Non-pigmented ciliary epithelial cell (primary cell): Measurements from ENCODE around the gene KRTAP10-12.
"Not testable (repeated sequence)": the region's sequence is repeated elsewhere in the genome, so short reads cannot be mapped to it uniquely, and the experiment has no call there.

ENCODE experiments used
- DNase-seq: peaks from one replicate; pipeline ENCODE4 v3.0.0-alpha.2; 2010; ENCODE audit warnings: low read depth

Gene KRTAP10-12

GRCh38 chr21:44670642-44671432, 26.1 kb upstream of the KRTAP10-12 start:
- no peak for DNase-seq

GRCh38 chr21:44671911-44672310, 25.1 kb upstream of the KRTAP10-12 start:
- no peak for DNase-seq

GRCh38 chr21:44677881-44678280, 19.1 kb upstream of the KRTAP10-12 start:
- no peak for DNase-seq

- DNase-seq, result no peak
These were observed 15.8 kb upstream of the KRTAP10-12 start for GRCh38 chr21:44681152-44681551.

- DNase-seq, result no peak
These were observed 15.0 kb upstream of the KRTAP10-12 start, which contains the start of gene KRTAP12-1 for GRCh38 chr21:44681861-44682579. KRTAP12-1 (minus strand) TSS chr21:44682163; CDS start chr21:44682123, 40 bp downstream.

- DNase-seq, result no peak
These were observed 14.3 kb upstream of the KRTAP10-12 start for GRCh38 chr21:44682580-44683151.

- DNase-seq, result no peak
These were observed 12.9 kb upstream of the KRTAP10-12 start for GRCh38 chr21:44684077-44684476.

GRCh38 chr21:44684483-44684882, 12.5 kb upstream of the KRTAP10-12 start:
- DNase-seq, result no peak

- not testable (repeated sequence) for DNase-seq
These were observed 11.9 kb upstream of the KRTAP10-12 start for GRCh38 chr21:44685050-44685449.

GRCh38 chr21:44686000-44686781, 10.8 kb upstream of the KRTAP10-12 start:
- DNase-seq, result no peak

- no peak for DNase-seq
These were observed 10.0 kb upstream of the KRTAP10-12 start for GRCh38 chr21:44686843-44687561.

- DNase-seq, result no peak
These were observed 9.3 kb upstream of the KRTAP10-12 start for GRCh38 chr21:44687671-44688070.

- DNase-seq, result not testable (repeated sequence)
These were observed 7.2 kb upstream of the KRTAP10-12 start for GRCh38 chr21:44689740-44690139.

- DNase-seq, result no peak
These were observed 5.3 kb upstream of the KRTAP10-12 start for GRCh38 chr21:44691686-44692085.

GRCh38 chr21:44692798-44693512, 4.0 kb upstream of the KRTAP10-12 start:
- no peak for DNase-seq

- no peak for DNase-seq
These were observed 2.2 kb upstream of the KRTAP10-12 start for GRCh38 chr21:44694776-44695175.

GRCh38 chr21:44695184-44695583, 1.8 kb upstream of the KRTAP10-12 start:
- no peak for DNase-seq

GRCh38 chr21:44695641-44696040, 1.3 kb upstream of the KRTAP10-12 start:
- DNase-seq, result no peak

- no peak for DNase-seq
These were observed 400 bp upstream of the KRTAP10-12 start for GRCh38 chr21:44696572-44696971.

GRCh38 chr21:44697811-44698734, 1.1 kb downstream of the KRTAP10-12 start:
- DNase-seq, result no peak
